ENCODE data around the gene GABPA.

Gene GABPA

GRCh38 chr21:25790122-25790877, 55.5 kb downstream of the GABPA start:
- POLR2A ChIA-PET, result interaction anchor here (0.5 kb wide), 1 partner anchor 10 kb away, joined by 4 read pairs; no protein-coding TSS in a partner anchor
- H3K4me3 ChIP-seq (ENCODE audit: low read depth, low read length), result peak overlapping the region; percentile 19; the same call in 1 of the 2 replicates

More at GRCh38 chr21:25790122-25790877, 55.5 kb downstream of the GABPA start:
- Histone ChIP-seq H3K9me3 (ENCODE audit: control insufficient read depth, insufficient read depth, low read depth, low read length) (no peaks in the 10 kb centered on the region), H3K27ac (ENCODE audit: extremely low read depth, low read depth, low read length) (0 out of 2 replicates have a peak overlapping the region, but pooled peaks have one; percentile 42), H3K4me1 (ENCODE audit: control insufficient read depth, insufficient read depth, low read length) (peaks cover 5% of the 10 kb centered on the region; the same call in 1 of the 2 replicates), H3K36me3 (ENCODE audit: control insufficient read depth in 2 of 2, insufficient read depth in 1 of 2, low read length in 2 of 2) (no peaks in the 10 kb centered on the region)
- TF ChIP-seq EGR2 (tag by site-specific recombination; IDR thresholded peaks at IDR 0.05; ENCODE audit: low read depth) (peak; percentile 23; the same call in 1 of the 2 replicates), MZF1 (tag by site-specific recombination; IDR thresholded peaks at IDR 0.05; ENCODE audit: borderline replicate concordance) (peak; percentile 69), IKZF3 (tag by site-specific recombination; IDR thresholded peaks at IDR 0.05) (peak; percentile 44; the same call in 1 of the 2 replicates), ZNF518A (tag by site-specific recombination; conservative IDR thresholded peaks at IDR 0.05; ENCODE audit: low read depth) (peak; percentile 75), ZNF324 (tag by site-specific recombination; IDR thresholded peaks at IDR 0.05) (no peak), ZNF112 (tag by site-specific recombination; IDR thresholded peaks at IDR 0.05) (no peak), PRDM4 (tag by site-specific recombination; IDR thresholded peaks at IDR 0.05) (0 out of 2 replicates have a peak, but pooled peaks have one; percentile 52), CTCF (tag by site-specific recombination; IDR thresholded peaks at IDR 0.05) (peak; percentile 66), ZBTB17 (tag by site-specific recombination; IDR thresholded peaks at IDR 0.05) (peak; percentile 43; the same call in 1 of the 2 replicates), BCL11A (tag by site-specific recombination; IDR thresholded peaks at IDR 0.05; ENCODE audit: low read depth) (no peak), ZNF362 (tag by site-specific recombination; IDR thresholded peaks at IDR 0.05) (peak; percentile 59), TRIM28 (IDR thresholded peaks at IDR 0.05; ENCODE audit: borderline replicate concordance, low read length) (peak; percentile 63), SETDB1 (IDR thresholded peaks at IDR 0.05; ENCODE audit: insufficient read length, low read length) (peak; percentile 54), ZNF654 (tag by site-specific recombination; IDR thresholded peaks at IDR 0.05; ENCODE audit: low read depth) (peak; percentile 75)
- CTCF ChIA-PET, result interaction anchor here (1.1 to 3.0 kb wide), 4 partner anchors 10 to 72 kb away, joined by 4 to 28 read pairs (median 6); no protein-coding TSS in a partner anchor

Data from HEK293 (cell line).